H1 (cell line): ENCODE measurements around the gene HJURP. TPM values are rescaled to one million over a fixed set of nuclear protein-coding genes. Genes with fewer than 3 reads are reported as not detected.

Experiments
- GABPA ChIP-seq: IDR thresholded peaks from 2 replicates; pipeline ENCODE4 v1.6.1; 2011; ENCODE audit warnings: mild to moderate bottlenecking, low read length, moderate library complexity, borderline replicate concordance; ENCODE audit not compliant: insufficient read depth
- KDM1A ChIP-seq: fragments of 200-600, 300-600 bp; sonication (generic); IDR thresholded peaks from 2 replicates; pipeline ENCODE4 v1.7.1; 2016; ENCODE audit warnings: mild to moderate bottlenecking, low read length, borderline replicate concordance
- POLR2A ChIP-seq, 2 experiments: IDR thresholded peaks; 1 replicate in 1 of 2; 2 replicates in 1 of 2; pipeline ENCODE4 v1.6.1; 2011; ENCODE audit warnings: low read depth in 2 of 2, low read length in 2 of 2, mild to moderate bottlenecking in 2 of 2; ENCODE audit errors: control extremely low read depth in 1 of 2
- RAD21 ChIP-seq, 2 experiments: IDR thresholded peaks in 1 of 2; conservative IDR thresholded peaks in 1 of 2; 2 replicates each; pipeline ENCODE4 v1.6.1; 2011; ENCODE audit warnings: low read depth in 2 of 2, low read length in 2 of 2, improper control_type of control experiment in 1 of 2, inconsistent platforms in 1 of 2, mild to moderate bottlenecking in 1 of 2, moderate library complexity in 1 of 2
- SP4 ChIP-seq: IDR thresholded peaks from 2 replicates; pipeline ENCODE4 v1.6.1; 2012; ENCODE audit warnings: low read length, inconsistent platforms
- YY1 ChIP-seq: IDR thresholded peaks from 2 replicates; pipeline ENCODE4 v1.6.1; 2011; ENCODE audit warnings: low read depth, mild to moderate bottlenecking, low read length
- polyA plus RNA-seq, 7 experiments: library from polyadenylated mRNA; depleted of rRNA in 3 of 7; stranded (reverse) in 5 of 7; unstranded in 2 of 7; fragments of >200 nt in 5 of 7; fragments of 200-250 nt in 2 of 7; gene quantifications; 1 replicate in 5 of 7; 2 replicates in 1 of 7; 4 replicates in 1 of 7; pipeline versions ENCODE4 v1.2.1 to v1.2.3, GENCODE V29; 2011 to 2013; ENCODE audit warnings: missing spikeins in 2 of 7, mixed read lengths in 2 of 7
- total RNA-seq: library from RNA; stranded (reverse); fragmentation: NEBNext Ultra II Directional; extraction: Animal tissue kit (Norgen Biotek cat#: 25700); gene quantifications from 2 replicates; pipeline ENCODE4 v1.2.1, GENCODE V29; 2021
- TF ChIP-seq, protein P1 (sequence below), 3 experiments: IDR thresholded peaks; 1 replicate in 2 of 3; 2 replicates in 1 of 3; pipeline versions ENCODE4 v1.5.1 to v1.6.1; 2011; ENCODE audit warnings: low read length in 3 of 3, mild to moderate bottlenecking in 3 of 3, inconsistent platforms in 2 of 3, low read depth in 1 of 3, moderate library complexity in 1 of 3; ENCODE audit not compliant: insufficient read depth in 1 of 3; ENCODE audit errors: control extremely low read depth in 1 of 3
- TF ChIP-seq, protein P2 (sequence below): IDR thresholded peaks from 2 replicates; pipeline ENCODE4 v1.6.1; 2012; ENCODE audit warnings: inconsistent platforms
- TF ChIP-seq, protein P3 (sequence below): IDR thresholded peaks from 2 replicates; pipeline ENCODE4 v1.6.1; 2012; ENCODE audit warnings: inconsistent platforms

The HJURP gene
- total and polyA plus RNA-seq, 2 of the 8 experiments (the other 6 are each of a cell fraction or from before 2014, with no cell fraction given): 49.3 to 60.5 TPM

DNA sequence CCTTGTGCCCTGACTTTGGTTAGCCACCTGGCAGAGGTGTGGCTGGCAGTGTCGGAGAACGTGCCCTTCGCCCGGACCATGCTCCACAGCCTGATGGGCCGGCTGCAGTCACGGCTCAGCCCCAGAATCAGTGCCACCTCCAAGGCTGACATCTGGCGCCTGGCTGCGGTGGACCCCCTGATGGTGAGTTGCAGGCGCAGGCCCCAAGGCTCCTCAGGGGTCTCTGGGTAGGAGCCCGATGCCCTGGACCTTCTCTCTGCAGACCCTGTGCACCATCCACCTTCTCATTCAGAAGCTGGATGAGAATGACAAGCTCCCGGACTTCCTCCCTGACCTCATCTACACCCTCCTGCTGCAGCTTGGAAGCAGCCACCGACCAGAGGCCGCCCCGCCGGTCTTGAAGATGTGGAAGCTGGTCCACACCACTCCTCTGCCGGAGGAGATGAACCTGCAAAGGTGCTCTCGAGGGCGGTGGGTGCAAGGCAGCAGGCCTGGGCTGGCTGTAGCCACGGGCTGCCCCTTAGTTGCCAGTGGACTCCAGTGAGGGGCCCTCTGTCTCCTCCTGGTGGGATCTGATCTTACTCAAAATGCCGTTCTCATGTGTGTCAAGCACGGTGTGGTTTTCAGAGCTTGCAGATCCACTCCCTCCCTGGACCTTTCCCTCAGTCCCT lies 32.1 kb downstream of the HJURP start (continued):
- TF ChIP-seq, protein P1, sequence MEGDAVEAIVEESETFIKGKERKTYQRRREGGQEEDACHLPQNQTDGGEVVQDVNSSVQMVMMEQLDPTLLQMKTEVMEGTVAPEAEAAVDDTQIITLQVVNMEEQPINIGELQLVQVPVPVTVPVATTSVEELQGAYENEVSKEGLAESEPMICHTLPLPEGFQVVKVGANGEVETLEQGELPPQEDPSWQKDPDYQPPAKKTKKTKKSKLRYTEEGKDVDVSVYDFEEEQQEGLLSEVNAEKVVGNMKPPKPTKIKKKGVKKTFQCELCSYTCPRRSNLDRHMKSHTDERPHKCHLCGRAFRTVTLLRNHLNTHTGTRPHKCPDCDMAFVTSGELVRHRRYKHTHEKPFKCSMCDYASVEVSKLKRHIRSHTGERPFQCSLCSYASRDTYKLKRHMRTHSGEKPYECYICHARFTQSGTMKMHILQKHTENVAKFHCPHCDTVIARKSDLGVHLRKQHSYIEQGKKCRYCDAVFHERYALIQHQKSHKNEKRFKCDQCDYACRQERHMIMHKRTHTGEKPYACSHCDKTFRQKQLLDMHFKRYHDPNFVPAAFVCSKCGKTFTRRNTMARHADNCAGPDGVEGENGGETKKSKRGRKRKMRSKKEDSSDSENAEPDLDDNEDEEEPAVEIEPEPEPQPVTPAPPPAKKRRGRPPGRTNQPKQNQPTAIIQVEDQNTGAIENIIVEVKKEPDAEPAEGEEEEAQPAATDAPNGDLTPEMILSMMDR (IDR thresholded peaks at IDR 0.05; ENCODE audit: control extremely low read depth in 1 of 3, insufficient read depth in 1 of 3, low read depth in 1 of 3, low read length in 3 of 3): no peak
- no peak for TF ChIP-seq KDM1A
- no peak for TF ChIP-seq SP4
- no peak for TF ChIP-seq POLR2A (IDR thresholded peaks at IDR 0.05; ENCODE audit: control extremely low read depth in 1 of 2, low read depth in 2 of 2, low read length in 2 of 2)
- no peak for TF ChIP-seq YY1
- TF ChIP-seq GABPA: no peak
- TF ChIP-seq RAD21 (IDR thresholded peaks at IDR 0.05 in 1 of 2, conservative IDR thresholded peaks at IDR 0.05 in 1 of 2; ENCODE audit: low read depth in 2 of 2, low read length in 2 of 2): no peak
- TF ChIP-seq, protein P2, sequence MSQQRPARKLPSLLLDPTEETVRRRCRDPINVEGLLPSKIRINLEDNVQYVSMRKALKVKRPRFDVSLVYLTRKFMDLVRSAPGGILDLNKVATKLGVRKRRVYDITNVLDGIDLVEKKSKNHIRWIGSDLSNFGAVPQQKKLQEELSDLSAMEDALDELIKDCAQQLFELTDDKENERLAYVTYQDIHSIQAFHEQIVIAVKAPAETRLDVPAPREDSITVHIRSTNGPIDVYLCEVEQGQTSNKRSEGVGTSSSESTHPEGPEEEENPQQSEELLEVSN: no peak
- TF ChIP-seq, protein P3, sequence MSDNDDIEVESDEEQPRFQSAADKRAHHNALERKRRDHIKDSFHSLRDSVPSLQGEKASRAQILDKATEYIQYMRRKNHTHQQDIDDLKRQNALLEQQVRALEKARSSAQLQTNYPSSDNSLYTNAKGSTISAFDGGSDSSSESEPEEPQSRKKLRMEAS: no peak
